Left colon (tissue), 2 donors: Measurements from ENCODE around the gene LAMA1. TPM values are rescaled to one million over a fixed set of nuclear protein-coding genes. Genes with fewer than 3 reads are reported as not detected.
A peak's percentile ranks its signal among the peaks of the same experiment; 100 is the strongest.

Source experiments
- ATAC-seq: fragments of 200-7000 bp; cut with Tn5 transposase; one replicate; pipeline ENCODE4 v1.9.1; 2020; ENCODE audit warnings: mild to moderate bottlenecking, moderate library complexity
- DNase-seq, 2 donors: peaks; one replicate each; pipeline ENCODE4 v3.0.0-alpha.2; 2020
- intact Hi-C, 2 donors: fragments of 100-400 bp; cut with DNase I in 1 of 2; cut with micrococcal nuclease in 1 of 2; formaldehyde crosslinking; loops; one replicate each; pipeline versions ENCODE4 v1.11.2 to v1.14.0; 2022; cut with DNase I, micrococcal nuclease
- total RNA-seq, 2 donors: library from RNA; stranded (reverse); fragmentation: NEBNext Ultra II Directional; extraction: Animal tissue kit (Norgen Biotek cat#: 25700); gene quantifications; one replicate each; pipeline ENCODE4 v1.2.1, GENCODE V29; 2021
- donor health status: DM: no; HTN: no; CAD: no.
- donor health status: DM: yes; HTN: yes; CAD: no.

LAMA1 gene
- total RNA-seq, 2 donors from 2014 or later = 6.9 to 13.4 TPM

DNA sequence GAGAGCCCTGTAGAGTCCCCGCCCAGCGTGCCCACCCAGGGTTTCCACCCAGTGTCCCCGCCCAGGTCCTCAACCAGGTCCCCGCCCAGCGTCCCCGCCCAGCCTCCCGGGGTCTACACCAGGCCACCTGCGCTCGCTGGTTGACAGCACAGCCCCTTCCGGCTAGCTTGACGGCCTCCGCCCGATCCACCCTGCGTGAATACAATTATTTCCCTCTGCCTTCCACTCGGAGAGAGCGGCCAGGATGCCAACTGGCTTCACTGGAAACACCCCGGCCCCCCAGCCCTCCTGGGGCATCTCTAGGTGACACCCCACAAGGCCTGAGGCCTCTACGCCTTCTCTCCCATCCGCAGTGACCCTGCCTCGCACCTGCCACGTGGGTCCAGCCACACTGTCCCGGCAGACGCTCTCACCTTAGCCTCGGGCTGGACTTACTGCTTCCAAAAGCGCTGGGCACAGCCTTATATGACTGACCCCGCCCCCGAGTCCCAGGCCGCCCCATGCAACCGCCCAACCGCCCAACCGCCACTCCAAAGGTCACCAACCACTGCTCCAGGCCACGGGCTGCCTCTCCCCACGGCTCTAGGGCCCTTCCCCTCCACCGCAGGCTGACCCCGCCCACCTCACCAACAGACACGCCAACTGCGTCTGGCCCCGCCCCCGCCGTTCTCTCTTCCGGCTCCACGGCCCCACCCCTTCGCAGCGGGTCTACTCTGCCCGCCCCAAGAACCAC, 188.1 kb downstream of the LAMA1 start:
- intact Hi-C loops = loop anchor here in 1 of 2 donors (10.0 kb wide), 2 partner anchors 75 to 245 kb away; no protein-coding TSS in a partner anchor
- peak; percentile 52 to 76 for DNase-seq
- ATAC-seq = peak; percentile 87

GRCh38 chr18:6928359-6928758, 189.2 kb downstream of the LAMA1 start:
- ATAC-seq (peak; percentile 17), DNase-seq (no peak)
- intact Hi-C loops = loop anchor here in 1 of 2 donors (10.0 kb wide), 2 partner anchors 76 to 246 kb away; no protein-coding TSS in a partner anchor

- intact Hi-C loops = loop anchor here in 1 of 2 donors (10.0 kb wide), 2 partner anchors 78 to 248 kb away; no protein-coding TSS in a partner anchor
- no peak for DNase-seq
- ATAC-seq = peak; percentile 40
These were observed 190.4 kb downstream of the LAMA1 start for GRCh38 chr18:6927153-6927552.

DNA sequence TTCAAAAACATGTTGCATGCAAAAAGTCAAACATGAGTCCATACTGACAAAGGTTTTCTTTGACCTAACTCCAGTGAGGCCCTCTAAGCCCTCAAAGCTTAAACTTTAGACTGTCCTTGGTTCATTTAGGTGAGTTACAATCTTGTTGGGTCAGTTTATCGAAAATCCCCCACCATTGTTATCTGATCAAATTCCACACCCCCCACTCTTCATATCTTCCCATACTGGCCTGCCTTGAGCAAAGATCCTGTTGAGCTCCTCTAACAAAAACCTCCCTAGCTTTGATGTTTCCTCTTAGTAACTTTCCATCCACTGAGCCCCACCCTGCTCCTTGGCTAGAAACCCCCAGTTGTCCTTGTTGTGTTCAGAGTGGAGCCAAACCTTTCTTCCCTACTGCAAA, 194.4 kb downstream of the LAMA1 start:
- ATAC-seq (no peak), DNase-seq (no peak)
- intact Hi-C loops = loop anchor here in 1 of 2 donors (10.0 kb wide), 2 partner anchors 82 to 252 kb away; no protein-coding TSS in a partner anchor

DNA sequence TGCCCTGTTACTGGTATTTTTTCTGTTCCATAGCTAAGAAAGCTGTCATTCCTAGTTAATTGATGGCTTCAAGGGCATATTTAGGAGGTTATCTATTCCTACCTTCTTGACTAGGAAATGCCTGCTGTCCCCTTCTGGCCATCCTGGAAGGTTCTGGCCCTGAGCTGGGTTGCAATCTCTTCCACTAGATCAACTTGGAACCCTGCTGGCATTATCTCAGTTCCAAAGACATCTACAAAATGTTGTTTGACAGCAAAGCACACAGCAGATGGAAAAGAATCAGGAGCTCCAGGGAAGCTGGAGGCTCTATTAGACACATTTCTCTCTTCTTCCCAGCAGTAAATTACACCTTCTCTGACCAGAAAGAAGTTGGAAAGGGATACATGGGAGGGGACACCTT, 196.0 kb downstream of the LAMA1 start:
- ATAC-seq (no peak), DNase-seq (no peak)
- intact Hi-C loops = loop anchor here in 1 of 2 donors (10.0 kb wide), 2 partner anchors 83 to 253 kb away; no protein-coding TSS in a partner anchor

DNA sequence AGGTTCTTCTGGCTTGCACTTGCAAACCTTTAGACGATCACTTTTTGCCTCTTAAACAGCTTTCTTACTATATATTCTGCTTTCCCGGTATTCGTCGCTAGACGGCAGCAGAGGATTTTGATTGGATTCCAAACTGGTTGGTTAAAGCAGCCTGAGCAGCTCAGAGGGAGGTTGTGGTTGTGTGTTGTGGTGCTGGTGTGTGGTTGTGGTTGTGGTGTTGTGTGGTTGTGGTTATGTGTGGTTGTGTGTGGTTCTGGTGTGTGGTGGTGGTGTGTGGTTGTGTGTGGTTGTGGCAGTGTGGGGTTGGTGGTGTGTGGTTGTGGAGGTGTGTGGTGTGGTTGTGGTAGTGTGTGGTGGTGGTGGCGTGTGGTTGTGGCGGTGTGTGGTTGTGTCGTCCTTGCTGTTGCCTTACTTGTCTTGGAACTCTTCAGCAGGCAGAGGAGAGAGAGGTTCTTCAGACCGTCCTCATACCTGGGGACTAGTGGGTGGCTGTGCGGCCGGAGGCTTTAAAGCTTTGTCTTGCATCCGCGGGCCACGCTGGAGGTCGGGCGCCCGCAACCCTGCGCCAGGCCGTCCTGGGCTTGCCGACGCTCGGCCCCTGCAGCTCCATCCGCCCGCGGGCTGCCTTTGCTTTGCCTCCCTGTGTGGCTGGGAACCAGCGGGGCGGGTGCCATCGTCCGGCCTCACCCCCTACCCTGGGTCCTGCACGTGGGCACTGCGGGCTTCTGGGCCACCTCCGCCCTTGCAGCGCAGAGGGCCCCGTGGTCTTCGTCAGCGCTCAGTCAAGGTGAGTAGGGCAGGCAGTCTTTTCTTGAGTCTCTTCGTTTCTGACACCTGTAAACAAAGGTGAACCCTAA, 197.3 kb downstream of the LAMA1 start:
- ATAC-seq (peak; percentile 84), DNase-seq (peak; percentile 42 to 77)
- intact Hi-C loops = loop anchor here in 1 of 2 donors (10.0 kb wide), 2 partner anchors 84 to 254 kb away; no protein-coding TSS in a partner anchor

- ATAC-seq = no peak
- DNase-seq = no peak
- intact Hi-C loops = no loop called here
These were observed 200.5 kb downstream of the LAMA1 start for GRCh38 chr18:6917072-6917471.

DNA sequence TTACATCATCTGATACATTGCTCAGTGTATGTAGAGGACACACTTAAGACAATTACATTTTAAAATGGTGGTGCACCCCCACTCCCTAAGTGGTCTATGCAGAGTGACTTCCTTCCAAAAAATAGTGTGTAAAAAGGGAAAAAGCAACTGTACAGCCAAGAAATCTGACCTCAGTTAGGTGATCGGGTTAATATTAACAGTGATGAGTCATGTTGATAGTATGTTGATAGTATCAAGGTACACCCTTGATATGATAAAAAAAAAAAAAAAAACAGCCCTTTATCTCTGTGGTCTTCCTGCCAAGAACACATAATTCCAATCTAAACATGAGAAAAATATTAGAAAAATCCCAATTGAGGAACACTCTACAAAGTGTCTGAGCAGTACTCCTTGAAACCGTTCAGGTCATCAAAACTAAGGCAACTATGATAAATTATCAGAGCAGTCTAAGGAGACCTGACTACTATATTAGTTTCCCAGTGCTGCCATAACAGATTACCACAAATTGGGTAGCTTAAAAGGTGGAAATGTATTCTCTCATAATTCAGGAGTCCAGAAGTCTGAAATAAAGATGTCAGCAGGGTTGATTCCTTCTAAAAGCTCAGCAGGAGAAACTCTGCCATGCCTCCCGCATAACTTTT, 216.2 kb downstream of the LAMA1 start:
- intact Hi-C loops = no loop called here
- DNase-seq = no peak
- no peak for ATAC-seq

DNA sequence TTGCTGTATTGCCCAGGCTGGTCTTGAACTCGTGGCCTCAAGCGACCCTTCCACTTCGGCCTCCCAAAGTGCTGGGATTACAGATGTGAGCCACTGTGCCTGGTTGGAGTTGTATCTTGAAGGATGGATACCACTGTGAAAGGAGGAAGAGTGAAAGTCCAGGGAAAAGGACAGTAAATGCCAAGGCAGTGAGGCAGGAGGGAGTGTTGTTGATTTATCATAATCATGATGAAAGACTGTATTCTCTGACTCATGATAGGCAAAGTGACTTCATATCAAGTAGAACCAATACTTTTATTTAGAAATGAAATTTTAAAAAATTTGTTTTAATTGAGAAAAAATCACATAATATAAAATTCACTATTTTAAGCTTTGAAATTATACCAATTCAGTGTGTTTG, 225.8 kb downstream of the LAMA1 start:
- ATAC-seq (no peak), DNase-seq (no peak)
- intact Hi-C loops = loop anchor here in 1 of 2 donors (10.0 kb wide), 1 partner anchor 1007 kb away; no protein-coding TSS in a partner anchor

Other genes with a start within 250 kb of the LAMA1 start
- gene LRRC30, start 113.3 kb upstream of the LAMA1 start, total RNA-seq = not detected